Mammary epithelial cell (primary cell): ENCODE data around the gene RIC8A.

ENCODE experiments used
- EZH2 ChIP-seq: IDR thresholded peaks from 2 replicates; pipeline ENCODE4 v1.6.1; 2012; ENCODE audit warnings: low read length, inconsistent platforms, borderline replicate concordance
- TF ChIP-seq, protein P1 (sequence below), 2 donors: IDR thresholded peaks in 1 of 2; conservative IDR thresholded peaks in 1 of 2; 2 replicates each; pipeline ENCODE4 v1.5.1; 2011 to 2012; ENCODE audit warnings: inconsistent platforms in 2 of 2, low read length in 2 of 2, mild to moderate bottlenecking in 2 of 2, control low read depth in 1 of 2, low read depth in 1 of 2; ENCODE audit not compliant: insufficient read depth in 1 of 2; ENCODE audit errors: extremely low read depth in 1 of 2

DNA sequence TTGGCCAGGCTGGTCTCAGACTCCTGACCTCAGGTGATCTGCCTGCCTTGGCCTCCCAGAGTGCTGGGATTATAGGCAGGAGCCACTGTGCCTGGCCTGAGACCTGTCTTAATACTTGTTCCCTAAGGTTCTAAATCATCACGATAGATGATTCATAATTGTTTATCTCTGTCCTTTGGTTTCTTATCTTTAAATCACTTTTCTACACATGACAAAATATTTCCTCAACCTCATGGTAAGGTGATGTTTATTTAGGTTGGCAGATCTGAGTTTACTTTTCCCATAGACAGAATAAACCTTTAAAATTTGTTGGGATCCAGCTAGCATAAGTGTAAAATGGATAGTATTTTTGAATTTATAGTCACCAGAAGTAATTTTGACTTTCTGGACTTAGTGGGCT, 32.8 kb downstream of the RIC8A start:
- no peak for TF ChIP-seq EZH2
- TF ChIP-seq, protein P1, sequence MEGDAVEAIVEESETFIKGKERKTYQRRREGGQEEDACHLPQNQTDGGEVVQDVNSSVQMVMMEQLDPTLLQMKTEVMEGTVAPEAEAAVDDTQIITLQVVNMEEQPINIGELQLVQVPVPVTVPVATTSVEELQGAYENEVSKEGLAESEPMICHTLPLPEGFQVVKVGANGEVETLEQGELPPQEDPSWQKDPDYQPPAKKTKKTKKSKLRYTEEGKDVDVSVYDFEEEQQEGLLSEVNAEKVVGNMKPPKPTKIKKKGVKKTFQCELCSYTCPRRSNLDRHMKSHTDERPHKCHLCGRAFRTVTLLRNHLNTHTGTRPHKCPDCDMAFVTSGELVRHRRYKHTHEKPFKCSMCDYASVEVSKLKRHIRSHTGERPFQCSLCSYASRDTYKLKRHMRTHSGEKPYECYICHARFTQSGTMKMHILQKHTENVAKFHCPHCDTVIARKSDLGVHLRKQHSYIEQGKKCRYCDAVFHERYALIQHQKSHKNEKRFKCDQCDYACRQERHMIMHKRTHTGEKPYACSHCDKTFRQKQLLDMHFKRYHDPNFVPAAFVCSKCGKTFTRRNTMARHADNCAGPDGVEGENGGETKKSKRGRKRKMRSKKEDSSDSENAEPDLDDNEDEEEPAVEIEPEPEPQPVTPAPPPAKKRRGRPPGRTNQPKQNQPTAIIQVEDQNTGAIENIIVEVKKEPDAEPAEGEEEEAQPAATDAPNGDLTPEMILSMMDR (conservative IDR thresholded peaks at IDR 0.05 in 1 of 2, IDR thresholded peaks at IDR 0.05 in 1 of 2; ENCODE audit: extremely low read depth in 1 of 2, insufficient read depth in 1 of 2, low read depth in 1 of 2, low read length in 2 of 2), result no peak
